GM18861 (cell line): ENCODE results near the gene EIF4G3.
"Not testable (repeated sequence)": the region's sequence is repeated elsewhere in the genome, so short reads cannot be mapped to it uniquely, and the experiment has no call there.

Source experiments
- ATAC-seq: cut with Tn5 transposase; IDR thresholded peaks from one replicate; pipeline ENCODE4 v1.9.1; 2021; ENCODE audit not compliant: unreplicated experiment

The EIF4G3 gene

GRCh38 chr1:20958430-20958829 is 218.3 kb downstream of the EIF4G3 start:
- no peak for ATAC-seq

DNA sequence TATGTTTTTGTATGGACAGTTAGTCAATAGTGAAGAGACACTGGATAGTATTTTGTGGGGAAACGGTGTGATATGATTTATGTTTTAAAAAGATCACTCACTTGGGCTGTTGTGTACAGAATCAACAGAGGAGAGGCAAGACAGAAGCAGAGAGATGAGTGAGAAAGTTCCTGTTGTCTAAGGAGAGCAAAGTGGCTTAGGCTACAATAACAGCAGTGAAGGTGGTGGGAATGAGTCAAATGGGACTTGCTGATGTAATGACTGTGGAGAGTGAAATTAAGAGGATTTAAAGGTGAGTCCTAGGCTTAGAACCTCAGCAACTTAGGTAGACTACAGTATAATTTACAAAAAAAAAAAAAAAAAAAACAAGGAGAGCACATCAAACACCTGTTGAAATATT is 220.4 kb downstream of the EIF4G3 start:
- ATAC-seq: no peak

DNA sequence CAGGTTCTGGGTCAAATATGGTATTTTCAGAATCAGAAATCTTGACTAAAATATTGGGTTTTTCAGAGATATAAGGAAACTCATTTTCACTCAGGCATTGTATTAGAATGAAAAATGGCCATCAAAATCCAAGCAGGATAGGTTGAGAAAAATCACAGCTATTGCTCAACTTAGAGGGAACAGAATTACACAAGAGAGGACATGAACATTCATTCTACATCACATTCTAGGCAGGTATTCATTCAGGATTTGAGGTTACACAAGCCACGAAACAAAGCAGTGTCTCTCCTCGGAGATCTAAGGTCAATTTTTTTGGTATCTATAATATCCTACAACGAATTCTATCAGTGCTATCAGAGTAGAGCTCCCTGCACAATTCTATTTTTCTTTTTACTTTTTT is 226.0 kb downstream of the EIF4G3 start:
- no peak for ATAC-seq

DNA sequence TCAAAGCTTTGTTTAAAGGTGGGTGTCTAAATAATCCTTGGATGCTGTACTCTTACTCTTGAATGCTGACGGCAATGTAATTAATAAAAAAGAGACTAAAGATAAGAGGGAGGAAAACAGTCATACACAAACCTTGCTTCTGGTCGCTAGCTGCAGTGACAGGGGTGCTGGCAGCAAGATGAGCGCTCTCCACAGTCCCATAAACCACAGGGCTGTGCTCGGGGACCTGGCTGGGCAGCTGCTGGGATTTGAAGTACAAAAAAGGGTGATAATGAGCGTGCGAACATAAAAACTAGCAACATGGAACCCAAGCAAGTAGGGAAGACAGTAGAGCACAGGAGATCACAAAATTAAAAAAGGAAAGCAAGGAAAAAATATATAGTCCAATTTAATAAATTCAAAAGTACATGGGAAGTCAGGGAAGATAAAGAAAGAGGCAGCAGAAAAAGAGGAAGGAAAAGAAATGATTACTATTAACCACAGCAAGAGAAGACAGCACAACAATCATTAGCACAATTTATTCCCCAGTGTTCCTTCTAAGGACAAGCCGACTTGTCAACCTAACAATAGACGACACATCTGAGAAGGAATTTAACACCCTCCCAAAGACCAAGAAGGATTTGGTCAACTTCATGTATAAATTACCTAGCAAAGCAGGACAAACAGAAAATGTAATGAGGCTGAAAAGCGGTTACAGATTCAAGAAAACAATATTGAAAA is 226.7 kb downstream of the EIF4G3 start:
- no peak for ATAC-seq

- no peak for ATAC-seq
These were observed 228.6 kb downstream of the EIF4G3 start for GRCh38 chr1:20948101-20948500.

DNA sequence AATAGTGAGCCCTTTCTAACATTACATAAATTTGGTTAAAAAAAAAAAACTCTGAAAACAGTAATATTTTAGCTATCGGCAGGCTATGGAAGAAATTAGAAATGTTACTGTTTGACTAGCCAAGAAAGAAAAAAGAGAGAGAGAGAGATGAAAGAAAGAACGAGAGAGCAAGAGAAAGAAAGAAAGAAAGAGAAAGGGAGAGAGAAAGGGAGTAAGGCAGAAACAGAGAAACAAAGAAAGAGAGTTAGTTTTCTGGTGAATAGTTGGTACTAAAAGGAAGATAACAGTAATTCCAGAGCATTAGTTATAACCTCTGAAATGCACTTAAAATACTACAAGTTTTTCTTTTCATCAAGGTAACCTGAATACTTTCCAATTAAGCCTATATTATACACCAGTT is 229.3 kb downstream of the EIF4G3 start:
- ATAC-seq: no peak

- ATAC-seq: no peak
These were observed 240.1 kb downstream of the EIF4G3 start for GRCh38 chr1:20936621-20937020.

- no peak for ATAC-seq
These were observed 240.5 kb downstream of the EIF4G3 start for GRCh38 chr1:20936216-20936615.

- ATAC-seq: no peak
These were observed 241.0 kb downstream of the EIF4G3 start for GRCh38 chr1:20935717-20936116.

- no peak for ATAC-seq
These were observed 244.2 kb downstream of the EIF4G3 start for GRCh38 chr1:20932437-20932977.

DNA sequence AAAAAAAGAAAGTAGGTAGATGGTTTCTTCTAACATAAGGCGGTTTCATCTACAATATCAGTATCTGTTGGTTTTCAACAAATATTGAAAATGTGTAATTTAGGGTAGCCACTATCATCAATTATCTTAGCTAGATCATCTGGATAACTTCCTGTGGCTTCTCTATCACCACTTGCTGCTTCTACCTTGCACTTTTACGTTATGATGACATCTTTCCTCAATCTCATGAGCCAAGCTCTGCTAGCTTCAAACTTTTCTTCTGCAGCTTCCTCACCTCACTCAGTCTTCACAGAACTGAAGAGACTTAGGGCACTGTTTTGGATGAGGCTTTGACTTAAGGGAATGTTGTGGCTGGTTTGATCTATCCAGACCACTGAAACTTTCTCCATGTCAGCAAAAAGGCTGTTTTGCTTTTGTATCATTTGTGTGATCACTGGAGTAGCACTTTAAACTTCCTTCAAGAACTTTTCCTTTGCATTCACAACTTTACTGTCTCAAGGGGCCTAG is 244.7 kb downstream of the EIF4G3 start:
- ATAC-seq: no peak

DNA sequence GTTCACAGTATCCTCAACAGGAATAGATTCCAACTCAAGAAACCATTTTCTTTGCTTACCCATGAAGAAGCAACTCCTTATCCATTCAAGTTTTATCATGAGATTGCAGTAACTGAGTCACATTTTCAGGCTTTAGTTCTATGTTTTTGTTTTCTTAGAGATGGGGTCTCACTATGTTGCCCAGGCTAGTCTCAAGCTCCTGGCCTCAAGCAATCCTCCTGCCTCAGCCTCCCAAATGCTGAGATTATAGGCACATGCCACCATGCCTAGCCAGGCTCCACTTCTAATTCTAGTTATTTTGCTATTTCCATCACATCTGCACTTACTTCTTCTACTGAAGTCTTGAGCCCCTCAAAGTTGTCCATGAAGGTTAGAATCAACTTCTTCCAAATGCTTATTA is 246.3 kb downstream of the EIF4G3 start:
- no peak for ATAC-seq

- no peak for ATAC-seq
These were observed 248.6 kb downstream of the EIF4G3 start for GRCh38 chr1:20928146-20928545.

- no peak for ATAC-seq
These were observed 255.4 kb downstream of the EIF4G3 start for GRCh38 chr1:20921285-20921684.

DNA sequence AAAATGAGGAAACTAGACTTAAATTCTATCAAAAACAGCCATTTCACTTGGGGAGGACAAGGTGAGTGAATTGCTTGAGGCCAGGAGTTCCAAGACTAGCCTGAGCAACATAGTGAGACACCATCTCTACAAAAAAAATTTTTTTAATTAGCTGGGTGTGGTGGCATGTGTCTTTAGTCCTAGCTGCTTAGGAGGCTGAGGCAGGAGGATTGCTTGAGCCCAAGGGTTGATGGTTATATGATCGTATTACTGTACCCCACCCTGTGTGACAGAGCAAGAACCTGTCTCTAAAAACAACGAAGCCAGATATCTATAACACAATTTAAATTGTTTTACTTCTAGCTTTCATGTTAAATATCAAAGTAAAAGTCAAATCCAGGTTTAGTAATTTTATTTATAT is 263.5 kb downstream of the EIF4G3 start:
- no peak for ATAC-seq

GRCh38 chr1:20907526-20907925 is 269.2 kb downstream of the EIF4G3 start:
- not testable (repeated sequence) for ATAC-seq

GRCh38 chr1:20903437-20903836 is 273.3 kb downstream of the EIF4G3 start:
- ATAC-seq: no peak

DNA sequence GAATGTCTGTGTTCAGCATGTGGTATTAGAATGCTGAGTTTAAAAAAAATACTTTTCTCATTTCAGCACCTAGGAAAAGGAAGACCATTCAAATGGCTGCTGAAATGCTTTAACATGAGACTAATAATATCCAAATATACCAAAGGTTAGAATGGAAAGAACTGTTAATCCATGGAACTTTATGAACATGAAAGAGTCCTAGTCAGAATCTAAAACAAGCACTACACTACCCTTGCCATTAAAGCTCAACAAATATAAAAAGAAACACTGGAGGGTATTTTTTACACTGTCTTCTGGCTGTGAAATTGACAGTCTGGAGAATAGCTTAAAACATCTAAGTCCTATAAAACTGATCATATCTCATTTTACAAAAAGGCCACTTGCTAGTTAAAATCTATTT is 276.6 kb downstream of the EIF4G3 start:
- ATAC-seq: no peak

DNA sequence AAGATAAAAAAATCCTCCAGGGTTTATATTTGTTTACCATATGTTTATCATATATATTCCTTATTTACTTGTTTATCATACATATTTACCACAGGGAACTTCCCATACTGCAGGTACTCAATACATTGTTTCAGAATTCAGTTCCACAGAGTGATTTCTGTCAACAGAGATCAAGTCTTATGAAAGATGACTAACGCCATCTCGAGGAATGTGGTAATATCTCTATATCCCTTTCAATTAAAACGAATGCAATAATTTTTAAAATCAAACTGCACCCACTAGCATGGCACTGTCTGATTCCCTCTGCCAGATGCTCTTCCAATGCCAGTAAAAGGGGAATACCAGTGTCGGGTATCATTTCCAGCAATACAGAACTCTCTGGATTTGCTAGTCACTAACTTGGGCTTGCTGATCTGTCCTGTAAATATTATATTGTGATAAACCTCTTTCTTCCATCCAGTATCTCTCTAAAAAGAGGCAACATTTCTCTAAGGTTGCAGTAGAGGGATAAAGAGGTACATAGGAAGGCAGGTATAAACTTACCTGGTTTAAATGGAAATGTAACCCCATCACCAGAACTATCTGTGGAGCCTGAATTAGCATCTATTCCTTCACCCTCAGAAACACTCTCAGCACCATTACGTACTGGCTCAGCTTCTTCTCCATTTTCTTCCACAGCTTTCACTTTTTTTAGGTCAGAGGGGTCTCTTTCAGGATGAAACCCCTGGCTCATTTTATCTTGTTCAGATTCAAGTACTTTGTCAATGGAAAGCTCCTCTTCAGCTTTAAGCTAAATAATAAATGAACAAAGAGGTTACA is 277.3 kb downstream of the EIF4G3 start:
- ATAC-seq: no peak

- ATAC-seq: no peak
These were observed 279.9 kb downstream of the EIF4G3 start for GRCh38 chr1:20896826-20897225.

- ATAC-seq: no peak
These were observed 282.8 kb downstream of the EIF4G3 start for GRCh38 chr1:20893931-20894330.

DNA sequence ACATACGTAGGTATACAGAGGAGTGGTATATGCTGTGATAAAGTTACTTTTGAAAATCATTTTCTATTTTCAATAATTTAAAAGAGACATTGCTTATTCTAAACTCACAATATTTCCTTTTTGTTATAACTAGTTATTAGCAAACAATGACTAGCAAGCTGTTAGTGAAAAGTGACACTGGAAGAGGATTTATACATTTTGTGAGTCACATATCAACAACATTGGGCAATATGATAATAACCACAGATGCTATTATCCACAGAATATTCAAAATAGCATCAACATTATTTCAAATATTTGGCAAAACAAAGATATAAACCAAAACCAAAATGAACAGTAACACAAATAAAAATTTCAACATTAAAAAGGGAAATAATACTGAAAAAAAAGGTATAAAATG is 285.6 kb downstream of the EIF4G3 start:
- no peak for ATAC-seq
